HG02970 (cell line): ENCODE data around the gene HHAT.

Experiments
- ATAC-seq: cut with Tn5 transposase; IDR thresholded peaks from one replicate; pipeline ENCODE4 v1.9.1; 2021; ENCODE audit warnings: mild to moderate bottlenecking, moderate library complexity, moderate number of reproducible peaks; ENCODE audit not compliant: unreplicated experiment, low FRiP score

HHAT gene

GRCh38 chr1:210586771-210587170 lies 258.1 kb downstream of the HHAT start:
- ATAC-seq: no peak

- ATAC-seq: no peak
Measured at GRCh38 chr1:210587566-210587965, 258.9 kb downstream of the HHAT start.

- no peak for ATAC-seq
Measured at GRCh38 chr1:210588357-210588756, 259.7 kb downstream of the HHAT start.

GRCh38 chr1:210588946-210589345 lies 260.2 kb downstream of the HHAT start:
- ATAC-seq: no peak

- ATAC-seq: no peak
Measured at GRCh38 chr1:210591214-210591613, 262.5 kb downstream of the HHAT start.

- ATAC-seq: no peak
Measured at GRCh38 chr1:210594605-210595004, 265.9 kb downstream of the HHAT start.

- no peak for ATAC-seq
Measured at GRCh38 chr1:210596641-210597040, 267.9 kb downstream of the HHAT start.

GRCh38 chr1:210597555-210598134 lies 268.9 kb downstream of the HHAT start:
- ATAC-seq: no peak

- no peak for ATAC-seq
Measured at GRCh38 chr1:210598135-210598652, 269.5 kb downstream of the HHAT start.

GRCh38 chr1:210600421-210601159 lies 271.9 kb downstream of the HHAT start:
- no peak for ATAC-seq

GRCh38 chr1:210603123-210603522 lies 274.4 kb downstream of the HHAT start:
- no peak for ATAC-seq

- no peak for ATAC-seq
Measured at GRCh38 chr1:210605099-210605498, 276.4 kb downstream of the HHAT start.

GRCh38 chr1:210607361-210607760 lies 278.7 kb downstream of the HHAT start:
- ATAC-seq: no peak

- no peak for ATAC-seq
Measured at GRCh38 chr1:210608767-210609166, 280.1 kb downstream of the HHAT start.

- no peak for ATAC-seq
Measured at GRCh38 chr1:210616356-210616755, 287.7 kb downstream of the HHAT start.

GRCh38 chr1:210617293-210617692 lies 288.6 kb downstream of the HHAT start:
- ATAC-seq: no peak

GRCh38 chr1:210618369-210618768 lies 289.7 kb downstream of the HHAT start:
- no peak for ATAC-seq

- ATAC-seq: no peak
Measured at GRCh38 chr1:210620867-210621488, 292.3 kb downstream of the HHAT start.

GRCh38 chr1:210621712-210622111 lies 293.0 kb downstream of the HHAT start:
- no peak for ATAC-seq

- ATAC-seq: no peak
Measured at GRCh38 chr1:210624722-210625121, 296.0 kb downstream of the HHAT start.

- ATAC-seq: no peak
Measured at GRCh38 chr1:210625715-210626114, 297.0 kb downstream of the HHAT start.

GRCh38 chr1:210626341-210626740 lies 297.6 kb downstream of the HHAT start:
- ATAC-seq: no peak
